Measurements from ENCODE around the gene ELMO2.

GRCh38 chr20:46350201-46350985 is 56.0 kb downstream of the ELMO2 start:
- TF ChIP-seq CTCF (IDR thresholded peaks at IDR 0.05) (no peak), POLR2A (IDR thresholded peaks at IDR 0.05) (no peak), POLR2AphosphoS5 (IDR thresholded peaks at IDR 0.05) (no peak)

Data from upper lobe of left lung (tissue), 4 donors.